HG03342 (cell line): ENCODE results near the gene ACSS2.
"Not testable (repeated sequence)": the region's sequence is repeated elsewhere in the genome, so short reads cannot be mapped to it uniquely, and the experiment has no call there.

Source experiments
- ATAC-seq: cut with Tn5 transposase; IDR thresholded peaks from one replicate; pipeline ENCODE4 v1.9.1; 2021; ENCODE audit warnings: mild to moderate bottlenecking, moderate library complexity; ENCODE audit not compliant: unreplicated experiment

ACSS2 gene

GRCh38 chr20:34873583-34874093 lies 2.8 kb upstream of the ACSS2 start:
- no peak for ATAC-seq

- no peak for ATAC-seq
Observed at GRCh38 chr20:34874094-34874654, 2.2 kb upstream of the ACSS2 start.

- peak; percentile 66 for ATAC-seq
Observed at GRCh38 chr20:34875642-34876405, 588 bp upstream of the ACSS2 start.

- no peak for ATAC-seq
Observed at GRCh38 chr20:34880215-34880850, 3.9 kb downstream of the ACSS2 start.

GRCh38 chr20:34880971-34881370 lies 4.6 kb downstream of the ACSS2 start:
- ATAC-seq = not testable (repeated sequence)

GRCh38 chr20:34881689-34882088 lies 5.3 kb downstream of the ACSS2 start:
- ATAC-seq = no peak

- no peak for ATAC-seq
Observed at GRCh38 chr20:34883087-34883688, 6.8 kb downstream of the ACSS2 start.

- ATAC-seq = no peak
Observed at GRCh38 chr20:34883809-34884208, 7.4 kb downstream of the ACSS2 start.

GRCh38 chr20:34884260-34884659 lies 7.8 kb downstream of the ACSS2 start:
- ATAC-seq = no peak

- ATAC-seq = no peak
Observed at GRCh38 chr20:34886122-34886521, 9.7 kb downstream of the ACSS2 start.

GRCh38 chr20:34887023-34887422 lies 10.6 kb downstream of the ACSS2 start:
- ATAC-seq = no peak

GRCh38 chr20:34888468-34888867 lies 12.1 kb downstream of the ACSS2 start:
- ATAC-seq = no peak

- ATAC-seq = no peak
Observed at GRCh38 chr20:34891166-34892062, 15.0 kb downstream of the ACSS2 start.

GRCh38 chr20:34892671-34893070 lies 16.3 kb downstream of the ACSS2 start:
- ATAC-seq = no peak

GRCh38 chr20:34894723-34895122 lies 18.3 kb downstream of the ACSS2 start:
- no peak for ATAC-seq

GRCh38 chr20:34895465-34895864 lies 19.1 kb downstream of the ACSS2 start:
- no peak for ATAC-seq

- ATAC-seq = no peak
Observed at GRCh38 chr20:34896086-34896621, 19.7 kb downstream of the ACSS2 start.

- ATAC-seq = not testable (repeated sequence)
Observed at GRCh38 chr20:34898129-34898528, 21.7 kb downstream of the ACSS2 start.

- ATAC-seq = not testable (repeated sequence)
Observed at GRCh38 chr20:34898731-34899130, 22.3 kb downstream of the ACSS2 start.

GRCh38 chr20:34904202-34904621 lies 27.8 kb downstream of the ACSS2 start:
- ATAC-seq = no peak
